IMR-90 (cell line): ENCODE data around the gene PON1. TPM values are rescaled to one million over a fixed set of nuclear protein-coding genes. Genes with fewer than 3 reads are reported as not detected.

ENCODE experiments used
- ATAC-seq: fragments of 200-7000 bp; cut with Tn5 transposase; 2 replicates; pipeline ENCODE4 v1.9.1; 2020; ENCODE audit warnings: low read depth, mild to moderate bottlenecking, moderate library complexity
- BruUV-seq: library from RNA; stranded (reverse); fragments of 400-500 nt; replicated peaks from 2 replicates; lab custom pipeline; 2021; lab: Mats Ljungman, UMichigan
- CTCF ChIA-PET: fragments of 300-600 bp; formaldehyde crosslinking; extraction: SDS; loops from one replicate; lab custom pipeline; 2021; ENCODE audit warnings: antibody characterized with exemption; lab: Yijun Ruan, JAX
- POLR2A ChIA-PET: fragments of 300-600 bp; sonication (Branson Sonifier 250); formaldehyde crosslinking; loops from one replicate; lab custom pipeline; 2022; ENCODE audit warnings: antibody characterized with exemption; ENCODE audit not compliant: unreplicated experiment; lab: Charles Lee
- DNase-seq: peaks from one replicate; pipeline ENCODE4 v3.0.0; 2013
- H2AFZ ChIP-seq: replicated peaks from 2 replicates; pipeline ENCODE3; 2013; ENCODE audit warnings: low read length, mild to moderate bottlenecking; ENCODE audit not compliant: poor library complexity
- H2AK5ac ChIP-seq: 2 replicates; pipeline ENCODE4 v1.6.1; 2013; ENCODE audit warnings: low read depth, low read length, inconsistent platforms
- H2AK9ac ChIP-seq: replicated peaks from 2 replicates; pipeline ENCODE3; 2013; ENCODE audit warnings: mild to moderate bottlenecking, low read depth, low read length, moderate library complexity; ENCODE audit not compliant: poor library complexity
- H2BK120ac ChIP-seq: 2 replicates; pipeline ENCODE4 v1.6.1; 2013; ENCODE audit warnings: low read depth, low read length, inconsistent platforms
- H2BK15ac ChIP-seq: 3 replicates; pipeline ENCODE4 v1.6.1; 2013; ENCODE audit warnings: low read depth, low read length, inconsistent platforms
- H2BK20ac ChIP-seq: 2 replicates; pipeline ENCODE4 v1.6.1; 2013; ENCODE audit warnings: low read depth, mild to moderate bottlenecking, inconsistent platforms, low read length, moderate library complexity
- H2BK5ac ChIP-seq: 2 replicates; pipeline ENCODE4 v1.6.1; 2013; ENCODE audit warnings: mild to moderate bottlenecking, low read depth, low read length, inconsistent platforms; ENCODE audit not compliant: poor library complexity, severe bottlenecking
- H3K14ac ChIP-seq: replicated peaks from 2 replicates; pipeline ENCODE4 v1.6.1; 2013; ENCODE audit warnings: low read depth, low read length, inconsistent platforms
- H3K18ac ChIP-seq: 2 replicates; pipeline ENCODE4 v1.6.1; 2013; ENCODE audit warnings: low read depth, low read length, control low read depth
- H3K23ac ChIP-seq: 2 replicates; pipeline ENCODE4 v1.6.1; 2013; ENCODE audit warnings: low read depth, low read length, inconsistent platforms
- H3K27ac ChIP-seq: 2 replicates; pipeline ENCODE4 v1.5.1; 2013; ENCODE audit warnings: mild to moderate bottlenecking, control low read depth, low read length; ENCODE audit not compliant: insufficient read depth
- H3K27me3 ChIP-seq: 2 replicates; pipeline ENCODE4 v1.6.1; 2013; ENCODE audit warnings: low read length; ENCODE audit not compliant: control insufficient read depth, insufficient read depth
- H3K36me3 ChIP-seq: 2 replicates; pipeline ENCODE4 v1.6.1; 2013; ENCODE audit warnings: low read length, mixed read lengths; ENCODE audit not compliant: control insufficient read depth, insufficient read depth
- H3K4ac ChIP-seq: 2 replicates; pipeline ENCODE4 v1.6.1; 2013; ENCODE audit warnings: low read depth, low read length, inconsistent platforms
- H3K4me1 ChIP-seq: 2 replicates; pipeline ENCODE4 v1.6.1; 2013; ENCODE audit warnings: low read length, mixed read lengths; ENCODE audit not compliant: control insufficient read depth, insufficient read depth
- H3K4me2 ChIP-seq: 2 replicates; pipeline ENCODE4 v1.6.1; 2013; ENCODE audit warnings: low read depth, mild to moderate bottlenecking, control low read depth, low read length, moderate library complexity
- H3K4me3 ChIP-seq: 2 replicates; pipeline ENCODE4 v1.5.1; 2013; ENCODE audit warnings: low read depth, mild to moderate bottlenecking, control low read depth, low read length, moderate library complexity; ENCODE audit not compliant: insufficient read depth
- H3K56ac ChIP-seq: 2 replicates; pipeline ENCODE4 v1.6.1; 2013; ENCODE audit warnings: low read length, inconsistent platforms; ENCODE audit not compliant: insufficient read depth; ENCODE audit errors: extremely low read depth
- H3K79me1 ChIP-seq, 2 experiments: 2 replicates each; pipeline ENCODE4 v1.6.1; 2013; ENCODE audit warnings: low read length in 2 of 2, inconsistent platforms in 1 of 2, low read depth in 1 of 2
- H3K9ac ChIP-seq: 2 replicates; pipeline ENCODE4 v1.6.1; 2013; ENCODE audit warnings: low read depth, low read length, control low read depth
- H3K9me1 ChIP-seq: 2 replicates; pipeline ENCODE4 v1.6.1; 2013; ENCODE audit warnings: low read length, inconsistent platforms; ENCODE audit not compliant: insufficient read depth
- H3K9me3 ChIP-seq: 2 replicates; pipeline ENCODE4 v1.6.1; 2013; ENCODE audit warnings: low read length; ENCODE audit not compliant: control insufficient read depth, insufficient read depth
- H4K20me1 ChIP-seq: 2 replicates; pipeline ENCODE4 v1.6.1; 2013; ENCODE audit warnings: low read length, inconsistent platforms; ENCODE audit not compliant: insufficient read depth
- H4K5ac ChIP-seq: 2 replicates; pipeline ENCODE4 v1.6.1; 2013; ENCODE audit warnings: mild to moderate bottlenecking, low read depth, low read length, control low read depth
- H4K8ac ChIP-seq, 2 experiments: 2 replicates each; pipeline ENCODE4 v1.6.1; 2013; ENCODE audit warnings: low read depth in 2 of 2, low read length in 2 of 2, control low read depth in 1 of 2, inconsistent platforms in 1 of 2
- H4K91ac ChIP-seq: 2 replicates; pipeline ENCODE4 v1.6.1; 2013; ENCODE audit warnings: low read depth, low read length, inconsistent platforms; ENCODE audit not compliant: insufficient read depth
- BHLHE40 ChIP-seq: fragments of 150-350 bp; IDR thresholded peaks from 2 replicates; pipeline ENCODE4 v1.6.1; 2016; ENCODE audit warnings: mild to moderate bottlenecking, low read depth, low read length
- CEBPB ChIP-seq: IDR thresholded peaks from 2 replicates; pipeline ENCODE4 v1.6.1; 2012; ENCODE audit warnings: low read depth, low read length, improper control_type of control experiment
- CTCF ChIP-seq: conservative IDR thresholded peaks from 2 replicates; pipeline ENCODE4 v1.5.1; 2012; ENCODE audit warnings: mild to moderate bottlenecking, low read depth, low read length, improper control_type of control experiment
- ELK1 ChIP-seq: fragments of 150-350 bp; IDR thresholded peaks from 2 replicates; pipeline ENCODE4 v1.6.1; 2016; ENCODE audit warnings: low read depth, mild to moderate bottlenecking, low read length, moderate library complexity, borderline replicate concordance
- RAD21 ChIP-seq: IDR thresholded peaks from 2 replicates; pipeline ENCODE4 v1.6.1; 2012; ENCODE audit warnings: low read length, improper control_type of control experiment
- SMC3 ChIP-seq: fragments of 150-350 bp; IDR thresholded peaks from 2 replicates; pipeline ENCODE4 v1.6.1; 2016; ENCODE audit warnings: low read depth, mild to moderate bottlenecking, antibody characterized with exemption, low read length, moderate library complexity
- WGBS, 2 experiments: methylation state at CpG; one replicate each; pipeline versions ENCODE4 v1.1.5 to v1.1.7; 2013; ENCODE audit warnings: missing lambda C conversion rate in 2 of 2; ENCODE audit not compliant: insufficient read length in 1 of 2; ENCODE audit errors: extremely low coverage in 2 of 2; 5-methylcytosine and 5-hydroxymethylcytosine counted together
- dilution Hi-C: fragments of 300-500 bp; cut with HindIII; formaldehyde crosslinking; loops from one replicate; pipeline ENCODE4 v1.14.3; 2018; ENCODE audit warnings: low sequenced_read_pairs; ENCODE audit not compliant: unreplicated experiment
- in situ Hi-C: fragments of 300-500 bp; cut with MboI; formaldehyde crosslinking; loops from 3 replicates; pipeline ENCODE4 v1.14.3; 2019; ENCODE audit warnings: low sequenced_read_pairs, inconsistent platforms, mixed read lengths
- intact Hi-C: fragments of 100-400 bp; cut with micrococcal nuclease; formaldehyde crosslinking; loops from 2 replicates; pipeline ENCODE4 v1.10.0; 2022
- polyA plus RNA-seq, 3 experiments: library from polyadenylated mRNA; depleted of rRNA; stranded (reverse); fragments of >200 nt; gene quantifications; 2 replicates each; pipeline ENCODE4 v1.2.3, GENCODE V29; 2012; ENCODE audit warnings: low replicate concordance in 1 of 3
- total RNA-seq: library from RNA; depleted of rRNA; stranded (reverse); fragments of >200 nt; gene quantifications from 2 replicates; pipeline ENCODE4 v1.2.3, GENCODE V29; 2012

The PON1 gene
- total and polyA plus RNA-seq, 2 of the 4 experiments (the other 2 are of a cell fraction), result not detected

- no peak overlapping the region for H4K8ac ChIP-seq
- H2AFZ ChIP-seq, result no peak overlapping the region
- no peaks in the 10 kb centered on the region for H3K4me1 ChIP-seq
- no peak overlapping the region for H3K18ac ChIP-seq
- H3K79me1 ChIP-seq, result no peaks in the 10 kb centered on the region
- dilution Hi-C loops, result no loop called here
- TF ChIP-seq SMC3 (no peak), CTCF (no peak), CEBPB (no peak), BHLHE40 (no peak), RAD21 (no peak), ELK1 (no peak)
- peaks cover 8% of the 10 kb centered on the region for H3K27me3 ChIP-seq
- H3K4ac ChIP-seq, result no peak overlapping the region
- no peak overlapping the region for H3K27ac ChIP-seq
- in situ Hi-C loops, result no loop called here
- intact Hi-C loops, result no loop called here
- H3K4me2 ChIP-seq, result no peak overlapping the region
- H3K14ac ChIP-seq, result no peak overlapping the region
- POLR2A ChIA-PET, result no interaction called here
- H4K20me1 ChIP-seq, result no peaks in the 10 kb centered on the region
- CTCF ChIA-PET, result no interaction called here
- H3K9ac ChIP-seq, result no peak overlapping the region
- no peak overlapping the region for H2BK120ac ChIP-seq
- H2AK9ac ChIP-seq, result no peak overlapping the region
- DNase-seq, result no peak
- no peak overlapping the region for H2BK15ac ChIP-seq
- no peak overlapping the region for H3K4me3 ChIP-seq
- H3K9me3 ChIP-seq, result no peaks in the 10 kb centered on the region
- H2AK5ac ChIP-seq, result no peak overlapping the region
- H3K36me3 ChIP-seq, result no peaks in the 10 kb centered on the region
- H3K9me1 ChIP-seq, result no peaks in the 10 kb centered on the region
- H3K56ac ChIP-seq, result no peak overlapping the region
- H4K91ac ChIP-seq, result no peak overlapping the region
- no peak overlapping the region for H3K23ac ChIP-seq
- no peak overlapping the region for H4K5ac ChIP-seq
- no peak for ATAC-seq
- no CpG with 5 or more reads among the region's 8 CpGs for WGBS, 2 experiments
- no TSS peak for BruUV-seq
- no peak overlapping the region for H2BK20ac ChIP-seq
- H2BK5ac ChIP-seq, result no peak overlapping the region
Observed at GRCh38 chr7:95322396-95322795, 1.9 kb downstream of the PON1 start.
